Measurements from ENCODE around the gene PYROXD2.
"Not testable (repeated sequence)": the region's sequence is repeated elsewhere in the genome, so short reads cannot be mapped to it uniquely, and the experiment has no call there.

Gene PYROXD2

DNA sequence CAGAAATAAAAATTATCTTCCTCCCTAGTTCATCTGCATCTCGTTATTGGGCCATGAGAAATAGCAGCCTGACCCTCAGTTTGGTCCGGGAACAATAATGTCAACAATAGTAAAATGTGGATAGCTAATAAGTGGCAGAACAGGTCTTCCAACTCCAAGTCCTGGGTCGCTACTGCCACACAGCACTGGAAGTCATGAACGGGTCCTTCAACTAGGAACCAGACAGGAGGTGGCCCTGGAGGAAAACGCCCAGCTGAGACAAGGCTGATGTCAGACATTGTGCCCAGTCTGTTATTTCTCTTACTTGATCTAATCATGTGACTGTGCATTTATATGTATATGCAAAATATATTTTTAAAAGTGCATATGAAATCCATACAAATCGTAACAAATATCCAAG lies 51.8 kb downstream of the PYROXD2 start:
- no peak for DNase-seq

- DNase-seq = no peak
Observed at GRCh38 chr10:98361131-98362025, 53.6 kb downstream of the PYROXD2 start.

DNA sequence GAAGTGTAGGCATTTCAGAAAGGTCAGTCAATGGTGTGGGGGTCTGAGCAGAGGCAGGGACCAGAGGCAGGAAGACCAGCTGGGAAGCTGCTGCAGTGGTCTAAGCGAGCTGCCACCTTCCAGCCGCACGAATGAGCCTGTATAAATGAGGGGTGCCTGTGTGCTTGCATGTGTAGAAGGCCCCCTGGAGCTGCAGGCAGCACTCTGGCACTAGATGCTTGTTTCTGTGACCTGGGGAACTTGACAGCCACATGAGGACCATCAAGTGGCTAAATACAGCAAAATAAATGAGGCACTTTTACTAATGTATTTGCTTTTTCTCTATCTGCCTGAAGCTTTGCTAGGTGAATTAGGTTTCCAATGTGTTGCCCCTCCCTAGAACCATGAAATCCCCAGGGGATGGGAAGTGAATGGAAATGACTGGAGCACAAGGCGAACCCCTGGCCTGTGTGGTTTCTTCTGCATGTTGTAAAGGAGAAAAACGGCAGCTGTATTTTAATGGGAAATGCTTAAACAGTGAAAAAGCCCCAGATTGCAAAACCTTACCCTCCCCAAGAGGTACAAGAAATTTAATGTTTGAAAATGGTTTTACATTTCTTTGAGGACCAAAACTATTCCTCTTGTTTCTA lies 57.7 kb downstream of the PYROXD2 start:
- DNase-seq = no peak

DNA sequence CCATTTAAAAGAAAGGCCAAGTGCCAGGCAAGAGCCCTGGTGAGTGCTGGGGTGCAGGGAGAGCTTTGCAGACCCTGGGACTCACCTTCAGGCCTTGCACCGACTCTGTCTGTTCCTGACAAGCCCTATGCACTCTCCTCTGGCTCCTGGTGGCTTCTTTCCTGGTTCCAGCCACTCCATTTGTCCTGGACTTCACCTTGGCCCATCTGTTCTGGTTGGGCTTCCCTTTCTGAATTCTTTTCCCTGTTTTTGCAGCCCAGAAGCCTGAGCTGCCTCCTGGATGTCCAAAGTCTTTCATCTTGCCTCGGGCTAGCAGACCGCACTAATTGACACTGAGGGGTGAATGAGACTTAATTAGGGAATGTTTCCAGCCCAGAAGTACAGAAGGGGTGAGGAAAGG lies 60.5 kb downstream of the PYROXD2 start:
- no peak for DNase-seq

DNA sequence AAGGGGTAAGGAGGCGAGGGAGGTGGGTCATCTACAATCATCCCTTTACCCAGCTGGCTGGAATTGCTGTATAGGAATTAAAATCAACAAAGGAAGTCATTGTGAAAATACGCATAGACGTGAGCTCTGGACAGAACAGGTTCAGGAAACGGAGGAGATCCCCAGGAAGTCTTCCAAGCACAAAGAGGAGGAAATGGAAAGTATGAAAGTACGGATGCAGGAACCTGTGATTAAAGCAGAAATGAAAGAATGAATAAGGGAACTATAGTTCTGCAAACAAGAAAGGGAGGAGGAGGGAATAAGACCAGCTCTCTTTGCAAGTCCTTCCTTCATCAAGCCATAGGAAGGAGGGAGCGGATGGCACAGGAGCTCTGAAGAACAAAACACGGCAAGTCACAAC lies 61.8 kb downstream of the PYROXD2 start:
- no peak for DNase-seq

DNA sequence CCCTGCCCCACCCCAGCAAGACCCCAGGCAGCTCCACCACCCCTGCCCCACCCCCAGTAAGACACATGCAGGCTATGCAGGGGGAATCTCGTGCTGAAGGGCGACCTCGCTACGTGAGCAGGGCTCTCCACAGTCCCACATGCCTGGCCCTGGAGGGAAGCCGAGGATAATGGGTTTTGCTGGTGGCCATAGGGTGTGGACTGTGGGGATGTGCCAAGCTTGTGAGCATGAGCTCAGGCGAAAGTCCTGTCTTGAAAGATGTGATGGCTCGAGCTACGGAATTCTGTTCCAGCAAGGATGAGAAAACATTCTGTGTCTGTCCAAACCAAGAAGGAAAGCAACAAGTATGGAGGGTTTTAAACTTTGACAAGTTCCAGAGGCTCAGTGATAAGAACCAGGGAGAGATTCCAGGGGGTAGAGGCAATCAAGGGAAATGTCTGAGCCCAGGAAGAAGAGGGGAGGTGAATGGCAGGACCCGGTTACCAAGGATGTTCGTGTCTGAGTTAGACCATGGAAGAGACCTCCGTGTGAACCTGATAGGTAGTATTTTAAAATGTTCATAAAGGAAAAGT lies 63.1 kb downstream of the PYROXD2 start:
- DNase-seq = no peak

DNA sequence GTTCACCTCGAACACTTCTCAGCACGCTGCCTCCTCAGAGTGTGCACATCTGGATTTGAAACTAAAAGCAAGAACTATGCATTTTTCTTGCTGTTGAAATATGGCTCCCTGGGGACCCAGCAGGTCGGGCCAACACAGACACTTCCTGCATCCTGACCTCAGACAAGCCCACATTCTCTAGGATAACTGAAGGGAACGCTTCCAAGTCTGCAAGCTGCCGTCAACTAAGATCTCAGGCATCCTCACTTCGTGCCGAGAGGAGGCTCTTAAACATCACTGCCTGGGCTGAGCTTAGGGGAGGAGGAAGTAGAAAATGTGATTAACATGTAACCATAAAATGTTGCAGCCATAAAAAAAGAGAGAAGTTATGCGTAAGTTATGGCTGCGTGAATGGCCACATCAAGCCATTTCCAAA lies 65.5 kb downstream of the PYROXD2 start:
- no peak for DNase-seq

DNA sequence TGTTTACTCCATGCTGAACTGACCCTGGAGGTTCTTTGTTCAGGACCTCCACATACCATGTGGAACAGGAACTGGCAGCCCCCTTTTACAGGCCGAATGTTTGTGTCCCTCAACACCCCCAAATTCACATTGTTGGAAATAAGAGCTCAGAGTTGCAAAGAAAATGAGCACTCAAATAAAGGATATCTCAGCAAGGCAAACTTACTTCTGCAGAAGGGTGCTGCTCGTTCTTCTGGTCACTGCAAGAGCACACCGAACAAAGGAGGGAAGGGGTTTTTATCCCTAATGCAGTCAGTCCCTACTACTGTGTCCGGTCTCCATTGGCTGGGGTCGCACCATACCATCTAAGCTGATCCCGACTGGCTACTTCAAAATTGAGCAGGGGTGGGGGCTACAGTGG lies 68.1 kb downstream of the PYROXD2 start:
- no peak for DNase-seq

DNA sequence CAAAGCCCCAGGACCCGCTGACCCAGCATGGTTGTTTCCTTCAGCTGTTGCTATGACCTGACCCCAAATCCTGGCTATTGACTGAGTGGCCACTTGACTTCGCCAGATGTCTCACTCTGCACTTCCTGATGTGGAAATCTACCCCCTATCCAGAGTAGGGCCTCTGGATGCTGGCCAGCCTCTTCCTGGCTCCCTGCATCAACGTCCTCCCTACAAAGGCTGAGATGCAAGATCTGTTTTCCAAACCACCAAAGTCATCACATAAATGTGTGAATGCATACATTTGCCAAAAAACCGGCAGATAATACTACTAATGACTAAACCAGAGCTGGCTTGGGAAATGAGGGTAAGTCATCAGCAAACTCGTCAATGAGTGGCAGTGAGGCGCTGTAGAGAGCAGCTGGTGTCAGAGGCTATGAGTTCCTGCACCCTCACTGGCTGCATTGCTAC lies 70.4 kb downstream of the PYROXD2 start:
- DNase-seq = no peak

- DNase-seq = not testable (repeated sequence)
Observed at GRCh38 chr10:98341701-98342100, 73.3 kb downstream of the PYROXD2 start.

GRCh38 chr10:98340940-98341310 lies 74.1 kb downstream of the PYROXD2 start:
- no peak for DNase-seq

- DNase-seq = no peak
Observed at GRCh38 chr10:98340261-98340939, 74.6 kb downstream of the PYROXD2 start.

DNA sequence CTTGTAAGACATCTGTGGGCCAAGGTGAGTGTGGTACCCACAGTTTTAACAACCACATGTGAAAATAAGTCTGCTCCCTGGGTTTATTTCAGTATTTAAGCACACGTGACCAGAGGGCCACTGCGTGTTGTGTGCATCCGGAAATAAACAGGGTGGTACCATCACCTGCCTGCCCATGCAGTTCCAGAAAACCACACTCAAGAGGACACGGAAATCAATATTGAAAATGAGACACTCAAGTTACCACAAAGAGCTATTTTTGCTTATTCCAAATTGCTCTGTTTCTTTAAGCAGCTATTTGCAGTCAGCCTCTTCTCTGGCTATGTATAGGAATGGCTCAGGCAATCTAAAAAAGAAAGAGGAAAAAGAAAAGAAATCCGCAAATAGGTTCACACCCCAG lies 75.2 kb downstream of the PYROXD2 start:
- no peak for DNase-seq

DNA sequence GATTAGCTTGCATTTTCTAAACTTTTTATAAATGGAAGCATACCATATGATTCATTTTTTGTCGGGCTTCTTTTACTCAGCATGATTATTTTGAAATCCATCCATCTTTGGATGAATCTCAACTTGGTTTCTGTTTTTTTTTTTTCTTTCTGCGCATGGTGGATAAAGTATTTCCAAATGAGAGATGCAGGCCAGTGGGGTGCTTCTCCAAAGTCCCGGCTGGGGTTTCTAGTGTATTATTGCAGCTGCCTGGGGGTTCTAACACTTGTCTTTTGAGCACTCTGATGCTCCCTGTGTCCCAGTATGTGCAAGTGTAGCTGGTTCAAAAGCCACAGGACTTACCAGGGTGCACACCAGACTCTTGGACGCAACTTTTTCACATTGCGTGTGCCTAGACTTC lies 76.1 kb downstream of the PYROXD2 start:
- DNase-seq = no peak

DNA sequence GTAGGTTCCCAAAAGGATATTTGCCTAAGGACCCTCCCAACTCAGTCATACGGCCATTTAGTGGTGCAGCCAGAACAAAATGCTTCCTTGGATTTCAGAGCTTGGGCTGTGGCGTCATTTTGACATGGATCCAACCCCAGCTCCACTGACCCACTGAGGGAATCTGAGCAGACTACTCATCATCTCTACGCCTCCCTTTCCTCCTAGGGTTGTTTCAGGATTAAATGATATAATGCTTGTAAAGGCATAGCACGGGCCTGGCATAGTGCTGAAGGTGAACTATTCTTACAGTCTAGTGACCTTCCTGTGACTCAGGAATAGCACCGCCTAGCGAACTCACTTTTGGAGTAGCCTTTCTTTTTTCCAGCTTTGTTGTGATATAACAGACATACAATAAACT lies 76.7 kb downstream of the PYROXD2 start:
- DNase-seq = no peak

DNA sequence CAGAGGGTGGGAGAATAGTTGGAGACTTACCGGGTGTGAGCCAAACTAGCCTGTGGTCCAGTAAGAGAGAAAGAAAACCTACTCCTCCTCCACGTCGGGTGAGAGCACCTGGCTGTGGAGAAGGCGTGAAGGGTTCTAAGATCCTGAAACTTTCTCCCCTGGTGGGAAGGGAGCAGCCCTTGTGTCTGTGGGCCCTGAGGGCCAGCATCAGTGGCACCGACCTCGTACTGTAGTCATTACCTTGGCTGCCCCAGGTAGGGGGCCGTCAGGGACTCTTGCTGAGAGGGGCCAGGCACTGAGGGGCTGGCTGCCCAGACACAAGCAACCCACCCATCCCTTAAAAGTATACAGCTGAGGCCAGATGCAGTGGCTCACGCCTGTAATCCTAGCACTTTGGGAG lies 77.5 kb downstream of the PYROXD2 start:
- DNase-seq = no peak
